GM18909 (cell line): ENCODE measurements around the gene CACNA2D3.

Source experiments
- ATAC-seq: cut with Tn5 transposase; IDR thresholded peaks from one replicate; pipeline ENCODE4 v1.9.1; 2021; ENCODE audit warnings: mild to moderate bottlenecking; ENCODE audit not compliant: unreplicated experiment, poor library complexity

CACNA2D3 gene

GRCh38 chr3:54312156-54312899 is 190.0 kb downstream of the CACNA2D3 start:
- no peak for ATAC-seq

- no peak for ATAC-seq
Observed at GRCh38 chr3:54313418-54313817, 191.1 kb downstream of the CACNA2D3 start.

- no peak for ATAC-seq
Observed at GRCh38 chr3:54321520-54321919, 199.2 kb downstream of the CACNA2D3 start.

GRCh38 chr3:54322354-54322753 is 200.0 kb downstream of the CACNA2D3 start:
- no peak for ATAC-seq

GRCh38 chr3:54324103-54324502 is 201.8 kb downstream of the CACNA2D3 start:
- ATAC-seq, result no peak

- ATAC-seq, result no peak
Observed at GRCh38 chr3:54326951-54327350, 204.6 kb downstream of the CACNA2D3 start.

- ATAC-seq, result no peak
Observed at GRCh38 chr3:54331341-54331740, 209.0 kb downstream of the CACNA2D3 start.

GRCh38 chr3:54337846-54338245 is 215.5 kb downstream of the CACNA2D3 start:
- ATAC-seq, result no peak

- no peak for ATAC-seq
Observed at GRCh38 chr3:54339608-54340007, 217.3 kb downstream of the CACNA2D3 start.

- ATAC-seq, result no peak
Observed at GRCh38 chr3:54341811-54342210, 219.5 kb downstream of the CACNA2D3 start.

- no peak for ATAC-seq
Observed at GRCh38 chr3:54342676-54343075, 220.3 kb downstream of the CACNA2D3 start.

GRCh38 chr3:54343495-54343894 is 221.1 kb downstream of the CACNA2D3 start:
- no peak for ATAC-seq

GRCh38 chr3:54344601-54345231 is 222.4 kb downstream of the CACNA2D3 start:
- no peak for ATAC-seq

- no peak for ATAC-seq
Observed at GRCh38 chr3:54345847-54346375, 223.6 kb downstream of the CACNA2D3 start.

GRCh38 chr3:54347060-54347459 is 224.7 kb downstream of the CACNA2D3 start:
- ATAC-seq, result no peak

- ATAC-seq, result no peak
Observed at GRCh38 chr3:54347933-54348332, 225.6 kb downstream of the CACNA2D3 start.

- no peak for ATAC-seq
Observed at GRCh38 chr3:54349231-54349652, 226.9 kb downstream of the CACNA2D3 start.

- ATAC-seq, result no peak
Observed at GRCh38 chr3:54349691-54350090, 227.3 kb downstream of the CACNA2D3 start.

GRCh38 chr3:54353546-54353945 is 231.2 kb downstream of the CACNA2D3 start:
- no peak for ATAC-seq

- ATAC-seq, result no peak
Observed at GRCh38 chr3:54353946-54354345, 231.6 kb downstream of the CACNA2D3 start.

- no peak for ATAC-seq
Observed at GRCh38 chr3:54355800-54356199, 233.4 kb downstream of the CACNA2D3 start.
